GM23338 (cell line): Measurements from ENCODE around the gene MATCAP1. TPM values are rescaled to one million over a fixed set of nuclear protein-coding genes. Genes with fewer than 3 reads are reported as not detected.

Experiments
- ATAC-seq: fragments of 200-7000 bp; cut with Tn5 transposase; 3 replicates; pipeline ENCODE4 v1.9.1; 2020
- DNase-seq: peaks from one replicate; pipeline ENCODE4 v3.0.0-alpha.2; 2015; ENCODE audit warnings: low spot score
- H2AFZ ChIP-seq: fragments of 200-600 bp; sonication (generic); 2 replicates; pipeline ENCODE4 v1.8.0; 2016; ENCODE audit warnings: antibody characterized with exemption, mild to moderate bottlenecking, moderate library complexity
- H3F3A ChIP-seq: fragments of 200-600 bp; sonication (generic); replicated peaks from 2 replicates; pipeline ENCODE4 v1.8.0; 2017; ENCODE audit warnings: antibody characterized with exemption, mixed run types, low read depth
- H3K27ac ChIP-seq: fragments of 200-600 bp; sonication (generic); 2 replicates; pipeline ENCODE4 v1.6.1; 2016; ENCODE audit warnings: low read depth
- H3K27me3 ChIP-seq: fragments of 200-600 bp; sonication (generic); 2 replicates; pipeline ENCODE4 v1.8.0; 2016; ENCODE audit warnings: mild to moderate bottlenecking, mixed run types, moderate library complexity; ENCODE audit not compliant: insufficient read depth
- H3K36me3 ChIP-seq: fragments of 200-600 bp; sonication (generic); 2 replicates; pipeline ENCODE4 v1.8.0; 2016; ENCODE audit warnings: mild to moderate bottlenecking; ENCODE audit not compliant: insufficient read depth
- H3K4me1 ChIP-seq: fragments of 200-600 bp; sonication (generic); 2 replicates; pipeline ENCODE4 v1.8.0; 2016; ENCODE audit warnings: mild to moderate bottlenecking, moderate library complexity; ENCODE audit not compliant: insufficient read depth
- H3K4me2 ChIP-seq: fragments of 200-600 bp; sonication (generic); 2 replicates; pipeline ENCODE4 v1.7.1; 2017; ENCODE audit warnings: mixed run types
- H3K4me3 ChIP-seq: fragments of 200-600 bp; sonication (generic); 2 replicates; pipeline ENCODE4 v1.6.1; 2016; ENCODE audit warnings: mixed run types
- H3K79me2 ChIP-seq: fragments of 200-600 bp; sonication (generic); replicated peaks from 2 replicates; pipeline ENCODE4 v1.8.0; 2017; ENCODE audit warnings: mild to moderate bottlenecking; ENCODE audit not compliant: insufficient read depth
- H3K9me2 ChIP-seq: fragments of 200-600 bp; sonication (generic); 2 replicates; pipeline ENCODE4 v1.8.0; 2017; ENCODE audit not compliant: insufficient read depth
- H4K20me1 ChIP-seq: fragments of 200-600 bp; sonication (generic); replicated peaks from 2 replicates; pipeline ENCODE4 v1.8.0; 2017; ENCODE audit warnings: mild to moderate bottlenecking; ENCODE audit not compliant: insufficient read depth
- H3K27ac Mint-ChIP-seq: 2 replicates; pipeline ENCODE4 v1.8.0; 2020; ENCODE audit warnings: inconsistent platforms, mild to moderate bottlenecking, moderate library complexity, mixed read lengths
- H3K27me3 Mint-ChIP-seq: 3 replicates; pipeline ENCODE4 v1.8.0; 2022; ENCODE audit warnings: low read depth, mild to moderate bottlenecking, moderate library complexity, mixed read lengths, inconsistent platforms; ENCODE audit not compliant: insufficient read depth, poor library complexity
- H3K36me3 Mint-ChIP-seq: 3 replicates; pipeline ENCODE4 v1.8.0; 2021; ENCODE audit warnings: low read depth, mild to moderate bottlenecking, inconsistent platforms, moderate library complexity, mixed read lengths
- H3K4me1 Mint-ChIP-seq: 3 replicates; pipeline ENCODE4 v1.8.0; 2020; ENCODE audit warnings: mild to moderate bottlenecking, inconsistent platforms, mixed read lengths
- H3K4me3 Mint-ChIP-seq: 3 replicates; pipeline ENCODE4 v1.8.0; 2021; ENCODE audit warnings: moderate library complexity, mild to moderate bottlenecking, inconsistent platforms, mixed read lengths
- H3K9me3 Mint-ChIP-seq: 3 replicates; pipeline ENCODE4 v1.8.0; 2020; ENCODE audit warnings: moderate library complexity, mild to moderate bottlenecking, inconsistent platforms, mixed read lengths
- CREB1 ChIP-seq: fragments of 250-450 bp; sonication (Bioruptor Pico); IDR thresholded peaks from 2 replicates; pipeline ENCODE4 v1.5.0; 2020; ENCODE audit warnings: low read depth, mild to moderate bottlenecking, moderate library complexity
- CTCF ChIP-seq, 2 experiments: fragments of 200-600 bp in 1 of 2; sonication (generic) in 1 of 2; conservative IDR thresholded peaks; 2 replicates each; pipeline versions ENCODE4 v1.5.1 to v1.6.1; 2016 to 2017; ENCODE audit warnings: antibody characterized with exemption in 2 of 2, low read depth in 2 of 2, mild to moderate bottlenecking in 2 of 2, moderate library complexity in 1 of 2
- ETS1 ChIP-seq: IDR thresholded peaks from 2 replicates; pipeline ENCODE4 v1.6.1; 2016; ENCODE audit warnings: antibody characterized with exemption
- EZH2 ChIP-seq: fragments of 200-600 bp; sonication (generic); IDR thresholded peaks from one replicate; pipeline ENCODE4 v1.8.0; 2017; ENCODE audit warnings: antibody characterized with exemption, mild to moderate bottlenecking, low read depth; ENCODE audit not compliant: unreplicated experiment
- EZH2phosphoT487 ChIP-seq: fragments of 200-600 bp; sonication (generic); IDR thresholded peaks from one replicate; pipeline ENCODE4 v1.8.1; 2018; ENCODE audit warnings: antibody characterized with exemption; ENCODE audit not compliant: unreplicated experiment
- JUNB ChIP-seq: IDR thresholded peaks from one replicate; pipeline ENCODE4 v1.6.1; 2016; ENCODE audit warnings: antibody characterized with exemption; ENCODE audit not compliant: unreplicated experiment
- NANOG ChIP-seq: IDR thresholded peaks from 2 replicates; pipeline ENCODE4 v1.6.1; 2016; ENCODE audit warnings: antibody characterized with exemption, borderline replicate concordance
- POLR2AphosphoS5 ChIP-seq: IDR thresholded peaks from 2 replicates; pipeline ENCODE4 v1.6.1; 2016; ENCODE audit warnings: antibody characterized with exemption, low read depth
- REST ChIP-seq: IDR thresholded peaks from one replicate; pipeline ENCODE4 v1.6.1; 2018; ENCODE audit warnings: antibody characterized with exemption; ENCODE audit not compliant: unreplicated experiment
- STAT1 ChIP-seq: IDR thresholded peaks from one replicate; pipeline ENCODE4 v1.6.1; 2016; ENCODE audit warnings: antibody characterized with exemption; ENCODE audit not compliant: unreplicated experiment
- ZNF114 ChIP-seq: fragments of 250-450 bp; sonication (Bioruptor Pico); IDR thresholded peaks from 2 replicates; pipeline ENCODE4 v1.5.0; 2020; ENCODE audit warnings: mild to moderate bottlenecking, moderate library complexity
- ZNF331 ChIP-seq: fragments of 250-450 bp; sonication (Bioruptor Pico); IDR thresholded peaks from 2 replicates; pipeline ENCODE4 v1.5.0; 2020; ENCODE audit warnings: low read depth, mild to moderate bottlenecking, moderate library complexity
- ZNF462 ChIP-seq: fragments of 250-450 bp; sonication (Bioruptor Pico); IDR thresholded peaks from 2 replicates; pipeline ENCODE4 v1.5.0; 2020; ENCODE audit warnings: mild to moderate bottlenecking, moderate library complexity
- polyA plus RNA-seq: library from polyadenylated mRNA; unstranded; fragments of >200 nt; fragmentation: Nextera tagmentation; extraction: Ambion mirVana; gene quantifications from 2 replicates; pipeline ENCODE4 v1.2.1, GENCODE V29; 2016
- total RNA-seq: library from RNA; depleted of rRNA; stranded (reverse); fragments of >200 nt; shearing (Covaris generic); gene quantifications from 2 replicates; pipeline ENCODE4 v1.2.3, GENCODE V29; 2014

Gene MATCAP1
- total and polyA plus RNA-seq, 2 experiments from 2014 or later, result 9.5 to 22.7 TPM

GRCh38 chr16:67202426-67202825 is 18.7 kb upstream of the MATCAP1 start:
- no peak overlapping the region for H3K4me2 ChIP-seq
- H3K36me3 Mint-ChIP-seq, result peaks cover 14% of the 10 kb centered on the region; the same call in 2 of the 3 replicates
- H3K4me1 Mint-ChIP-seq, result peaks cover 11% of the 10 kb centered on the region
- DNase-seq (no peak), ATAC-seq (no peak)
- H3K36me3 ChIP-seq, result no peaks in the 10 kb centered on the region
- no peaks in the 10 kb centered on the region for H3K9me2 ChIP-seq
- no peaks in the 10 kb centered on the region for H3K79me2 ChIP-seq
- H3K27ac Mint-ChIP-seq, result no peak overlapping the region
- H3K27me3 ChIP-seq, result no peaks in the 10 kb centered on the region
- H4K20me1 ChIP-seq, result no peaks in the 10 kb centered on the region; the same call in 1 of the 2 replicates
- H3K27me3 Mint-ChIP-seq, result peaks cover 16% of the 10 kb centered on the region
- H3K9me3 Mint-ChIP-seq, result no peaks in the 10 kb centered on the region
- no peak overlapping the region for H3K4me3 ChIP-seq
- peaks cover 9% of the 10 kb centered on the region for H3K4me1 ChIP-seq
- peaks cover 12% of the 10 kb centered on the region; the same call in 1 of the 2 replicates for H3F3A ChIP-seq
- H3K4me3 Mint-ChIP-seq, result no peak overlapping the region
- no peak overlapping the region for H2AFZ ChIP-seq
- no peak for TF ChIP-seq ZNF331 (CRISPR knock-in tag)
- no peak for TF ChIP-seq ETS1
- no peak for TF ChIP-seq REST
- no peak for TF ChIP-seq CREB1
- TF ChIP-seq ZNF462, result no peak
- TF ChIP-seq POLR2AphosphoS5, result no peak
- TF ChIP-seq EZH2phosphoT487, result no peak
- TF ChIP-seq EZH2, result no peak
- TF ChIP-seq STAT1, result no peak
- no peak for TF ChIP-seq JUNB
- TF ChIP-seq CTCF (conservative IDR thresholded peaks at IDR 0.05; ENCODE audit: low read depth in 2 of 2), result no peak
- TF ChIP-seq ZNF114 (CRISPR knock-in tag), result no peak
- no peak for TF ChIP-seq NANOG
- H3K27ac ChIP-seq, result no peak overlapping the region
